Kidney epithelial cell (primary cell): Measurements from ENCODE around the gene PTBP3. TPM values are rescaled to one million over a fixed set of nuclear protein-coding genes. Genes with fewer than 3 reads are reported as not detected.

Source experiments
- DNase-seq: peaks from one replicate; pipeline ENCODE4 v3.0.0-alpha.2; 2010; ENCODE audit warnings: low read depth
- H3K27me3 ChIP-seq: 2 replicates; pipeline ENCODE4 v1.6.0; 2011; ENCODE audit warnings: low read length; ENCODE audit not compliant: control insufficient read depth, insufficient read depth
- H3K36me3 ChIP-seq: 2 replicates; pipeline ENCODE4 v1.5.1; 2011; ENCODE audit warnings: low read length; ENCODE audit not compliant: control insufficient read depth, insufficient read depth
- H3K4me3 ChIP-seq: 2 replicates; pipeline ENCODE4 v1.5.1; 2011; ENCODE audit warnings: low read depth, mild to moderate bottlenecking, control low read depth, low read length
- CTCF ChIP-seq: IDR thresholded peaks from 2 replicates; pipeline ENCODE4 v1.5.1; 2011; ENCODE audit warnings: mild to moderate bottlenecking, moderate library complexity, low read length, control low read depth, inconsistent platforms; ENCODE audit not compliant: insufficient read depth, poor library complexity, severe bottlenecking
- total RNA-seq: library from RNA; depleted of rRNA; stranded (reverse); fragments of >200 nt; gene quantifications from 2 replicates; pipeline ENCODE4 v1.2.3, GENCODE V29; 2015

Gene PTBP3
- total RNA-seq, 1 donor from 2014 or later, result 79.8 TPM

DNA sequence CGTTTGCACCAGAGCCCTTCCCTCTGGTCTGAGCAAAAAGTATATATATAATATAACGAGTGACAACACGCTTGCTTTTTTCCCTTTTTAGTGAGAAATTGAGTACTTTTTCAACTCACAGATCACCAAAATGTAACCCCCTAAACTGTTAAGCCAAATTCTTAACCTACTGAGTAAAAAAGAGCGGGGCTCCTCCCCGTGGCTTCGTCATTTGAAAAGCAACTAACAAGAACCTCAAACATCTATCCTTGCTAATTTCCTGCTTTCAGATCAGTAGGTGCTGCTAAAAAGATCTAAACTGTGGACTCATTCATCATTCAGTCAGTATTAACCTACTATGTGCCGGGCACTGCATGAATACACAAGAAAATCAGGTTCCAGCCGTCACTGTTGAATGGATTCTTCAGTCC, 1.0 kb upstream of the PTBP3 start:
- H3K27me3 ChIP-seq, result no peaks in the 10 kb centered on the region
- TF ChIP-seq CTCF, result no peak
- DNase-seq, result no peak
- peak overlapping the region; percentile 75 for H3K4me3 ChIP-seq
- H3K36me3 ChIP-seq, result no peaks in the 10 kb centered on the region

GRCh38 chr9:112333639-112334431, 416 bp upstream of the PTBP3 start:
- no peaks in the 10 kb centered on the region for H3K36me3 ChIP-seq

GRCh38 chr9:112332674-112332976, 794 bp downstream of the PTBP3 start:
- Histone ChIP-seq H3K36me3 (no peaks in the 10 kb centered on the region), H3K4me3 (peak overlapping the region; percentile 80), H3K27me3 (no peaks in the 10 kb centered on the region)
- TF ChIP-seq CTCF, result no peak
- no peak for DNase-seq

More at GRCh38 chr9:112333639-112334431, 416 bp upstream of the PTBP3 start:
- no peaks in the 10 kb centered on the region for H3K27me3 ChIP-seq
- peak; percentile 52 for TF ChIP-seq CTCF
- DNase-seq, result peak; percentile 54
- H3K4me3 ChIP-seq, result peak overlapping the region; percentile 80

DNA sequence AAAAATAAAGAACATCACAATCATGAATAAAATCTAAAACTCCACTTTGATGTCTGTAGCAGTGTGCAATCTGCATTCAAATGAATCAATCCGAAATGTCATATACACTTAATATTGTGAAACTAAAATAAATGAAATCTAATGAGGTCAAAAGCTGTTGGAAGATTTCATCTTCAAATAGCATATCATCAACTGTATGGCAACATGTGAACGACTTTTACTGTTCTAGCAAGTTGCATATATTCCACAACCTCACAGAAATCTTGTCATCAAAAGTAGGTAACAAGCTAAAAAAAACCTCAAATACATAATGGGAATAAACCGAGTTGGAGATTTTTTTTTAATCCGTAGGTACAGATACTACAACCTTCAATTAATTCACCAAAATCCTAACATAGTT, 1.2 kb downstream of the PTBP3 start:
- peak overlapping the region; percentile 80 for H3K4me3 ChIP-seq
- no peak for DNase-seq

DNA sequence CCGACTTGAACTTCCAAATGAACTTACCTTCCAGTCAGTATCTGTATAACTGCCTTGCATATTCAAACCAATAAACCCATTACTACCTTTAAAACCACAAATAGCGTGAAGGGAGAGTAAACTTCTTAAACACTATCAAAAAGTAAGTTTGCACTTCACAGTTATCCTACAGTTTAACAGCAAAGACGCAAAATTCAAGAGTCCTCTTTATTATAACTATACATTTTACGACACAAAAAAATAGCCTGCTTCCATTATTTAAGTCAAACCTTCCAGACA, 1.8 kb downstream of the PTBP3 start:
- DNase-seq, result no peak
- Histone ChIP-seq H3K4me3 (peak overlapping the region; percentile 80), H3K27me3 (no peaks in the 10 kb centered on the region), H3K36me3 (no peaks in the 10 kb centered on the region)
- no peak for TF ChIP-seq CTCF

More for the DNA sequence above, 1.2 kb downstream of the PTBP3 start:
- no peak for TF ChIP-seq CTCF
- no peaks in the 10 kb centered on the region for H3K36me3 ChIP-seq
- no peaks in the 10 kb centered on the region for H3K27me3 ChIP-seq

- TF ChIP-seq CTCF, result no peak
- no peaks in the 10 kb centered on the region for H3K27me3 ChIP-seq
- H3K36me3 ChIP-seq, result no peaks in the 10 kb centered on the region
These were observed 4.9 kb downstream of the PTBP3 start for GRCh38 chr9:112328545-112328944.

More at GRCh38 chr9:112328545-112328944, 4.9 kb downstream of the PTBP3 start:
- no peak overlapping the region for H3K4me3 ChIP-seq
- DNase-seq, result no peak
